H1 (cell line): ENCODE results near the gene BIRC5. TPM values are rescaled to one million over a fixed set of nuclear protein-coding genes. Genes with fewer than 3 reads are reported as not detected.
A peak's percentile ranks its signal among the peaks of the same experiment; 100 is the strongest.

Experiments
- CTCF ChIA-PET: fragments of 300-600 bp; sonication (Branson Sonifier 250); formaldehyde crosslinking; loops from one replicate; lab custom pipeline; 2021; ENCODE audit not compliant: partially characterized antibody; lab: Charles Lee
- POLR2A ChIA-PET: fragments of 300-600 bp; sonication (Branson Sonifier 250); formaldehyde crosslinking; loops from one replicate; lab custom pipeline; 2021; ENCODE audit warnings: inconsistent platforms; ENCODE audit not compliant: partially characterized antibody; lab: Charles Lee
- DNase-seq, 2 experiments: peaks; one replicate each; pipeline versions ENCODE4 v3.0.0 to v3.0.0-alpha.2; 2010 to 2022; ENCODE audit warnings: low spot score in 2 of 2, low read depth in 1 of 2, mixed read lengths in 1 of 2
- FAIRE-seq: peaks from 2 replicates; lab custom pipeline; 2011; peaks lifted over from hg19 to GRCh38; lab: Jason Lieb, UNC
- H2AFZ ChIP-seq: 2 replicates; pipeline ENCODE4 v1.8.1; 2012; ENCODE audit warnings: low read length, inconsistent platforms
- H2AK5ac ChIP-seq: 2 replicates; pipeline ENCODE4 v1.6.1; 2013; ENCODE audit warnings: low read depth, low read length
- H2BK120ac ChIP-seq: replicated peaks from 2 replicates; pipeline ENCODE3; 2013; ENCODE audit warnings: low read depth, low read length, inconsistent platforms
- H2BK12ac ChIP-seq: 2 replicates; pipeline ENCODE4 v1.6.1; 2013; ENCODE audit warnings: low read depth, low read length
- H2BK15ac ChIP-seq: 2 replicates; pipeline ENCODE4 v1.6.1; 2013; ENCODE audit warnings: low read length
- H2BK20ac ChIP-seq: 2 replicates; pipeline ENCODE4 v1.6.1; 2013; ENCODE audit warnings: low read length
- H2BK5ac ChIP-seq: 2 replicates; pipeline ENCODE4 v1.6.1; 2013; ENCODE audit warnings: low read depth, low read length
- H3K14ac ChIP-seq: 2 replicates; pipeline ENCODE4 v1.6.1; 2013; ENCODE audit warnings: inconsistent platforms; ENCODE audit not compliant: insufficient read length
- H3K18ac ChIP-seq: 2 replicates; pipeline ENCODE4 v1.6.1; 2013; ENCODE audit warnings: low read length; ENCODE audit errors: extremely low read depth
- H3K23ac ChIP-seq: 2 replicates; pipeline ENCODE4 v1.6.1; 2013; ENCODE audit warnings: inconsistent platforms; ENCODE audit not compliant: insufficient read length
- H3K23me2 ChIP-seq: 2 replicates; pipeline ENCODE4 v1.6.1; 2013; ENCODE audit warnings: low read depth, low read length
- H3K27ac ChIP-seq: 2 replicates; pipeline ENCODE4 v1.6.1; 2011; ENCODE audit warnings: low read depth, low read length, inconsistent platforms
- H3K27me3 ChIP-seq, 4 experiments: replicated peaks in 1 of 4; 1 replicate in 1 of 4; 2 replicates in 3 of 4; pipeline versions ENCODE4 v1.6.1 to v1.8.1; 2011 to 2013; ENCODE audit warnings: low read length in 3 of 4, mild to moderate bottlenecking in 3 of 4, inconsistent platforms in 2 of 4, mixed read lengths in 2 of 4, moderate library complexity in 1 of 4; ENCODE audit not compliant: control insufficient read depth in 3 of 4, insufficient read depth in 3 of 4; ENCODE audit errors: extremely low read depth in 1 of 4
- H3K36me3 ChIP-seq, 4 experiments: 2 replicates each; pipeline versions ENCODE4 v1.6.1 to v1.8.1; 2011 to 2013; ENCODE audit warnings: mild to moderate bottlenecking in 4 of 4, low read length in 3 of 4, moderate library complexity in 2 of 4, control low read depth in 1 of 4, inconsistent platforms in 1 of 4; ENCODE audit not compliant: insufficient read depth in 4 of 4, control insufficient read depth in 2 of 4
- H3K4ac ChIP-seq: replicated peaks from 2 replicates; pipeline ENCODE3; 2013; ENCODE audit warnings: low read length, low read depth, mixed read lengths, inconsistent platforms; ENCODE audit not compliant: insufficient read length
- H3K4me1 ChIP-seq, 4 experiments: replicated peaks in 1 of 4; 1 replicate in 1 of 4; 2 replicates in 3 of 4; pipeline versions ENCODE4 v1.6.1 to v1.8.1; 2011 to 2013; ENCODE audit warnings: low read length in 3 of 4, inconsistent platforms in 2 of 4, mixed read lengths in 1 of 4; ENCODE audit not compliant: insufficient read depth in 4 of 4, control insufficient read depth in 3 of 4
- H3K4me2 ChIP-seq, 2 experiments: 2 replicates each; pipeline versions ENCODE4 v1.6.1 to v1.8.1; 2011 to 2013; ENCODE audit warnings: low read depth in 2 of 2, low read length in 2 of 2, control low read depth in 1 of 2, inconsistent platforms in 1 of 2, mild to moderate bottlenecking in 1 of 2; ENCODE audit not compliant: insufficient read depth in 1 of 2
- H3K4me3 ChIP-seq, 4 experiments: fragments of 200-600, 300-600 bp in 1 of 4; sonication (generic), shearing (Covaris generic), sonication (Bioruptor Twin) in 1 of 4; 2 replicates each; pipeline versions ENCODE4 v1.5.1 to v1.8.1; 2011 to 2016; ENCODE audit warnings: low read length in 4 of 4, low read depth in 3 of 4, control low read depth in 2 of 4, inconsistent platforms in 2 of 4, mild to moderate bottlenecking in 2 of 4, mixed read lengths in 1 of 4, moderate library complexity in 1 of 4; ENCODE audit not compliant: insufficient read depth in 2 of 4; ENCODE audit errors: extremely low read depth in 1 of 4
- H3K56ac ChIP-seq: replicated peaks from 2 replicates; pipeline ENCODE3; 2013; ENCODE audit warnings: low read depth, mild to moderate bottlenecking, mixed read lengths, low read length, inconsistent platforms; ENCODE audit not compliant: insufficient read length
- H3K79me1 ChIP-seq: 2 replicates; pipeline ENCODE4 v1.6.1; 2013; ENCODE audit warnings: low read depth, low read length, control low read depth
- H3K79me2 ChIP-seq, 2 experiments: 2 replicates each; pipeline versions ENCODE4 v1.6.1 to v1.8.1; 2012 to 2013; ENCODE audit warnings: low read length in 2 of 2, mild to moderate bottlenecking in 2 of 2, inconsistent platforms in 1 of 2; ENCODE audit not compliant: insufficient read depth in 2 of 2, control insufficient read depth in 1 of 2
- H3K9ac ChIP-seq, 4 experiments: replicated peaks in 1 of 4; 1 replicate in 1 of 4; 2 replicates in 3 of 4; pipeline versions ENCODE4 v1.6.1 to v1.8.1; 2011 to 2013; ENCODE audit warnings: low read depth in 3 of 4, low read length in 3 of 4, control low read depth in 2 of 4, mild to moderate bottlenecking in 2 of 4, moderate library complexity in 2 of 4, inconsistent platforms in 1 of 4; ENCODE audit errors: extremely low read depth in 1 of 4
- H3K9me3 ChIP-seq, 2 experiments: 2 replicates each; pipeline versions ENCODE4 v1.6.1 to v1.8.1; 2012 to 2013; ENCODE audit warnings: mild to moderate bottlenecking in 2 of 2, moderate library complexity in 2 of 2, control low read depth in 1 of 2, inconsistent platforms in 1 of 2, low read depth in 1 of 2, low read length in 1 of 2, mixed read lengths in 1 of 2; ENCODE audit not compliant: insufficient read depth in 2 of 2
- H4K20me1 ChIP-seq, 2 experiments: replicated peaks in 1 of 2; 2 replicates each; pipeline versions ENCODE3 to v1.8.1; 2011 to 2013; ENCODE audit warnings: inconsistent platforms in 2 of 2, low read length in 2 of 2, mild to moderate bottlenecking in 1 of 2; ENCODE audit not compliant: insufficient read depth in 2 of 2, control insufficient read depth in 1 of 2
- H4K5ac ChIP-seq: 2 replicates; pipeline ENCODE4 v1.6.1; 2013; ENCODE audit warnings: low read length, low read depth, mixed read lengths, inconsistent platforms; ENCODE audit not compliant: insufficient read length
- H4K8ac ChIP-seq: 2 replicates; pipeline ENCODE4 v1.8.0; 2013; ENCODE audit warnings: mild to moderate bottlenecking, moderate library complexity, low read length, inconsistent platforms; ENCODE audit not compliant: insufficient read depth; ENCODE audit errors: extremely low read depth
- H4K91ac ChIP-seq: replicated peaks from 2 replicates; pipeline ENCODE3; 2013; ENCODE audit warnings: low read length, mixed read lengths, inconsistent platforms; ENCODE audit not compliant: insufficient read length
- RNF2 ChIP-seq: fragments of 200-900, 300-1000 bp; sonication (generic); IDR thresholded peaks from 2 replicates; pipeline ENCODE4 v1.7.1; 2016; ENCODE audit warnings: borderline replicate concordance, low read depth, mild to moderate bottlenecking, antibody characterized with exemption, low read length; ENCODE audit not compliant: poor library complexity, severe bottlenecking; ENCODE audit errors: missing control alignments
- SP1 ChIP-seq: IDR thresholded peaks from 2 replicates; pipeline ENCODE4 v1.6.1; 2011; ENCODE audit warnings: low read depth, low read length
- WGBS, 2 experiments: shearing (Covaris generic) in 1 of 2; methylation state at CpG; one replicate each; pipeline versions ENCODE4 v1.1.6 to v1.1.7; 2013 to 2015; ENCODE audit warnings: low lambda C conversion rate in 2 of 2, mixed read lengths in 2 of 2, inconsistent platforms in 1 of 2, low coverage in 1 of 2, missing lambda C conversion rate in 1 of 2; ENCODE audit not compliant: insufficient replicate concordance in 2 of 2, insufficient coverage in 1 of 2, insufficient read length in 1 of 2; ENCODE audit errors: extremely low coverage in 1 of 2, missing lambda C conversion rate in 1 of 2; 5-methylcytosine and 5-hydroxymethylcytosine counted together
- polyA plus RNA-seq, 7 experiments: library from polyadenylated mRNA; depleted of rRNA in 3 of 7; stranded (reverse) in 5 of 7; unstranded in 2 of 7; fragments of >200 nt in 5 of 7; fragments of 200-250 nt in 2 of 7; gene quantifications; 1 replicate in 5 of 7; 2 replicates in 1 of 7; 4 replicates in 1 of 7; pipeline versions ENCODE4 v1.2.1 to v1.2.3, GENCODE V29; 2011 to 2013; ENCODE audit warnings: missing spikeins in 2 of 7, mixed read lengths in 2 of 7
- total RNA-seq: library from RNA; stranded (reverse); fragmentation: NEBNext Ultra II Directional; extraction: Animal tissue kit (Norgen Biotek cat#: 25700); gene quantifications from 2 replicates; pipeline ENCODE4 v1.2.1, GENCODE V29; 2021

The BIRC5 gene
- total and polyA plus RNA-seq, 2 of the 8 experiments (the other 6 are each of a cell fraction or from before 2014, with no cell fraction given): 42.2 to 108 TPM

GRCh38 chr17:78224231-78225087 lies 10.4 kb downstream of the BIRC5 start:
- no peak overlapping the region for H3K18ac ChIP-seq
- H2BK120ac ChIP-seq: no peak overlapping the region
- H3K4me3 ChIP-seq: no peak overlapping the region
- no peak overlapping the region for H2AFZ ChIP-seq
- no peaks in the 10 kb centered on the region for H3K9me3 ChIP-seq
- no peak overlapping the region for H3K56ac ChIP-seq
- no peak overlapping the region for H2AK5ac ChIP-seq
- no peak overlapping the region for H2BK5ac ChIP-seq
- H3K27me3 ChIP-seq: no peaks in the 10 kb centered on the region
- no peak for FAIRE-seq
- H3K9ac ChIP-seq: no peak overlapping the region
- no peak overlapping the region for H4K5ac ChIP-seq
- H3K23ac ChIP-seq: no peak overlapping the region
- no peak overlapping the region for H4K91ac ChIP-seq
- H3K79me1 ChIP-seq: no peaks in the 10 kb centered on the region; the same call in 1 of the 2 replicates
- H3K79me2 ChIP-seq: peaks cover 0 to 2% of the 10 kb centered on the region in 2 experiments; a peak in 1 of 4 replicates
- no peak overlapping the region for H2BK20ac ChIP-seq
- H2BK12ac ChIP-seq: no peak overlapping the region
- H3K4me2 ChIP-seq: no peak overlapping the region
- no peak for DNase-seq
- POLR2A ChIA-PET: interaction anchor here (0.6 to 4.1 kb wide), 6 partner anchors 11 to 71 kb away, joined by 3 to 19 read pairs (median 12); partner anchors contain the start of genes AFMID, BIRC5 and TK1
- TF ChIP-seq RNF2 (no peak), SP1 (peak; percentile 19; the same call in 1 of the 2 replicates)
- TF ChIP-seq, all 59 proteins: peak for 1
- CTCF ChIA-PET: interaction anchor here (0.6 to 3.3 kb wide), 5 partner anchors 10 to 280 kb away, joined by 3 to 27 read pairs (median 4); no protein-coding TSS in a partner anchor
- no peak overlapping the region for H4K8ac ChIP-seq
- no peaks in the 10 kb centered on the region for H3K23me2 ChIP-seq
- no peak overlapping the region for H3K27ac ChIP-seq
- H3K36me3 ChIP-seq: peaks cover 13 to 37% (median 26%) of the 10 kb centered on the region in 4 experiments
- no peak overlapping the region for H3K14ac ChIP-seq
- H3K4me1 ChIP-seq: peaks cover 0 to 3% (median 1%) of the 10 kb centered on the region in 4 experiments; a peak in 3 of 7 replicates
- no peak overlapping the region for H3K4ac ChIP-seq
- peaks cover 0 to 3% of the 10 kb centered on the region in 2 experiments for H4K20me1 ChIP-seq
- 91% methylated on average over 27 of the region's 27 CpGs; no CpG with 5 or more reads in 1 of the 2 experiments for WGBS, 2 experiments
- no peak overlapping the region for H2BK15ac ChIP-seq
